Epidermal melanocyte (primary cell): ENCODE data around the gene SMYD2.

Experiments used
- DNase-seq: peaks from one replicate; pipeline ENCODE4 v3.0.0; 2011; ENCODE audit warnings: low spot score; ENCODE audit not compliant: insufficient read length

The SMYD2 gene, protein sequence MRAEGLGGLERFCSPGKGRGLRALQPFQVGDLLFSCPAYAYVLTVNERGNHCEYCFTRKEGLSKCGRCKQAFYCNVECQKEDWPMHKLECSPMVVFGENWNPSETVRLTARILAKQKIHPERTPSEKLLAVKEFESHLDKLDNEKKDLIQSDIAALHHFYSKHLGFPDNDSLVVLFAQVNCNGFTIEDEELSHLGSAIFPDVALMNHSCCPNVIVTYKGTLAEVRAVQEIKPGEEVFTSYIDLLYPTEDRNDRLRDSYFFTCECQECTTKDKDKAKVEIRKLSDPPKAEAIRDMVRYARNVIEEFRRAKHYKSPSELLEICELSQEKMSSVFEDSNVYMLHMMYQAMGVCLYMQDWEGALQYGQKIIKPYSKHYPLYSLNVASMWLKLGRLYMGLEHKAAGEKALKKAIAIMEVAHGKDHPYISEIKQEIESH

GRCh38 chr1:214281021-214281719, at the start of gene SMYD2:
Gene SMYD2 (plus strand): TSS chr1:214281159. CDS start chr1:214281255, 96 bp downstream.
- DNase-seq = no peak

DNA sequence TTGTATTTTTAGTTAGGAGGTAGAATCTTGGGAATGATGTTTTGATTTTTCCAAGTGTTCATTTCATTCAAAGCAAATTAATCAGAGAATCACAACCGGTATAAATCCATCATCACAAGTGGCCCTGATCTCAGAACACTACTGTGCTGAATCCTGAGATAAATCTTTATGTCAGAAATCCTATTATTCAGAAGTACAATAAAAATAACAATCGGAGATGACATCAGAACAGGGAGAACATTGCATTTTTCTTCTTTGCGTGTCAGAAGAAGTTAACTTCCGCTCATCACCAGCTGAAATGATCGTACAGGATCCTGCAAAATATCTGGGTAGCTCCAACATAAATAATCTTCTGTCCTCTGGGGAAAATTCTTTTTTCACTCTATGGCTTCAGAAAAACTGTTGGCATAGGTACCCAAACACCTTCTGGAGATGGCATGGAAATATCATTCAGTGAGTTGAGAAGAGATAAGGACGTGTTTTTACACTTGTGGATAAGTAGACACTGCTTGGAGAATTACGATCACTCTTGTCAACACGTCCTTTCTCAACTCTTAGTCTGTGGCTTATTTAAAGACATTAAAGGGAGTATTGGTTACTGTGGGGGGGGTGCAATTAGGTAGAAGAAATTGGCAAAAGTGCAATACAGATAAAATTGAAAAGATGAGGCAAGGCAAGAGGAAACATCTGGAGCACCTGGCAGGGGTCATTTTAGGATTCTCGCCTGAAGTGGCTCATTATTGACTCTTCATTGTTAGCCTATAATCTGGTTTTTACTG, 46.9 kb upstream of the SMYD2 start:
- no peak for DNase-seq

GRCh38 chr1:214234635-214235025, 46.3 kb upstream of the SMYD2 start:
- no peak for DNase-seq

- no peak for DNase-seq
Measured at GRCh38 chr1:214236477-214236876, 44.5 kb upstream of the SMYD2 start.

DNA sequence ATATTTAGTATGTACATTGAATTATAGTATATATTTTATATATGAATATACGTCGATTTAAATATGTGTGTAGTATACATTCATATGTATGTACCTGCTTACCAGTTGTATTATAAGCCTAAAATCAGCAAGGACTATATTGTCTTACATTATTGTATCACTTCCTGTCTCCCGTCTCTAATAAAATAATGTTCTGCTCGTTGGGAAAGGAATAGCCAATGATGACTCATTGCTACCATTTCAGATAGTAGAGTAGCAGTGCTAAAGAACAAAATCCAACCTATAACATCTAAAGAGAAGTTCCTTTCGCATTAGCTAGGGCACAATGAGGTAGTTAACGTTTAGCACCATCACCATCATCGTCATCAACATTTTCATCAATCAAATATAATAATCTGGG, 39.9 kb upstream of the SMYD2 start:
- DNase-seq = no peak

GRCh38 chr1:214244252-214244651, 36.7 kb upstream of the SMYD2 start:
- DNase-seq = no peak

DNA sequence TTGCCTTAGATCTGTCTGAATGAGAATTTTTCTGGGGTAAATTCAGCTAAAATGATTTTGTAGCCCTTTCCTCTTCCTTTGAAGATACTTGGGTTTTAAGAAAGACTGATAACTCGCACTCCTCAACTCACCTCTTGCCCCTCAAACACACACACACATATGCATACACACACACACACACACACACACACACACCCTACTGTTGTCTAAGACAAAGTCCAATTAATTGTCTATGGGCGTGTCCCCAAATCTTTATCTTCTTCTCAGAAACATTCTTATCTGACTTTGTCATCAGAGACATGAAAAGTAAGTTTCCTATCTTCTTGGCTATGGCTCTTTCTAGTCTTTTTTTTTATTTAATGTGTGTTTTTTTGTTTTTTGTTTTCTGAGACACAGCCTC, 36.1 kb upstream of the SMYD2 start:
- DNase-seq = no peak

GRCh38 chr1:214247501-214248041, 33.4 kb upstream of the SMYD2 start:
- no peak for DNase-seq

GRCh38 chr1:214248311-214249085, 32.5 kb upstream of the SMYD2 start:
- no peak for DNase-seq

DNA sequence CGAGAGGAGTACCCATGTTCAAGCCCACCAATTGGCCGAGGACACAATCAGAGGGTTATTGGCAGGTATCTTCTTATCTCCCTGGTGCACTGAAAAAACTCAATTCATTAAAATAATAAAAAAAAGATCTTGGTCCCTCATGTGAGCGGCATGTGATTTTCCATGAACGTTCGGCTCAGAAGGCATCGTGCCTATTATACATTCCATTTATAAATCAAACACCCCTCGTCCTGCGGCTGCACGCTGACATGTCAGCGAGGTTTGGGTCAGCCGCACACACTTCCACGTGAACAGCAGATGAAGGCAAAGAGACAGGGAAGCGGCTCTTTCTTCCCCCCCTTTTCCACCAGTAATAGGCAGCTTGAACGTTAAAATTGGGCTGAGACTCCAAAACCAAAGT, 31.3 kb upstream of the SMYD2 start:
- no peak for DNase-seq

DNA sequence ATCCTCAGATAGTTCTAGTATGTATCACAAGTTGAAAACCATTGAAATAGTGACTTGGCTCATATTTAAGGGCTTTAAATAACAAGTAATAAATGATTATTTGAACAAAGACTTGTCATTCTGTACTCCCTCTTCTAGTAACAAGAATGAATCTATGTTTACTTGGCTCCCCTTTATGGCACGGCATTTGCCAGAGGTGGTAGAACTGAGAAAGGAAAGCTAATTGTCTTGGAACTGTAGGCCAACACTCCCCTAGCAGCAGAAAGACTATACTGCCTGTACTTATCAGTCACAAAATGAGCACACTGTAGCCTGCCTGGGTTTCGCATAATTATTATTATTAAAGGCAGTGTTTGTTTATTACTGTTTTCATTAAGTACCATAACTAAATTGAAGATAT, 29.6 kb upstream of the SMYD2 start:
- no peak for DNase-seq

- DNase-seq = no peak
Measured at GRCh38 chr1:214255509-214255908, 25.4 kb upstream of the SMYD2 start.

- no peak for DNase-seq
Measured at GRCh38 chr1:214259353-214259977, 21.5 kb upstream of the SMYD2 start.

GRCh38 chr1:214260561-214261205, 20.3 kb upstream of the SMYD2 start:
- DNase-seq = no peak

- no peak for DNase-seq
Measured at GRCh38 chr1:214261206-214262123, 19.5 kb upstream of the SMYD2 start.

DNA sequence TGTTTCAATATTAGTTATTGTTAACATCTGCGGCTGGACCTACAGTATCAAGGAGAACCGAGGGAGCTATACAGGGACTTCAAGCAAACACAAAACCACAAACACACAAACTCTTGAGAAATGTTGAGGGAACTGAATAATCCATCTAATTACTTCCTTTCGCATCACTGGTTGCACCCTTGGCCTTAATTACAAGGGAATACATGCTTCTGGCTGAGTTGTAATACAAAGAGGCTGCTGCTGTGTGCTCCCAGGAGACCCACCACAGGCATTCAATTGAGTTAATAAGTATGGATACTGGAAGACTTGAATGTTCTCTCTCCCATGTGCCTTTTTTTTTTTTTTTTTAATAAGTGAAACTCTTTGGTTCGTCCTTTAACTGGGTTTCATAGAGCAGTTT, 16.8 kb upstream of the SMYD2 start:
- DNase-seq = no peak

- no peak for DNase-seq
Measured at GRCh38 chr1:214264976-214265375, 16.0 kb upstream of the SMYD2 start.

- no peak for DNase-seq
Measured at GRCh38 chr1:214270097-214270650, 10.8 kb upstream of the SMYD2 start.
